ENCODE results near the gene TBC1D22A. TPM values are rescaled to one million over a fixed set of nuclear protein-coding genes. Genes with fewer than 3 reads are reported as not detected.

TBC1D22A gene
- total and polyA plus RNA-seq, 2 experiments from 2014 or later = 9.6 to 13.3 TPM

GRCh38 chr22:47187176-47187957, 424.9 kb downstream of the TBC1D22A start:
- no peaks in the 10 kb centered on the region; the same call in 2 of the 3 replicates for H3K4me1 Mint-ChIP-seq
- peaks cover 87% of the 10 kb centered on the region for H3K9me3 Mint-ChIP-seq
- Histone ChIP-seq H3F3A (replicated peaks; ENCODE audit: low read depth) (no peaks in the 10 kb centered on the region), H4K20me1 (replicated peaks; ENCODE audit: insufficient read depth) (no peaks in the 10 kb centered on the region), H3K4me1 (ENCODE audit: insufficient read depth) (no peaks in the 10 kb centered on the region), H3K4me3 (no peak overlapping the region), H3K9me2 (ENCODE audit: insufficient read depth) (no peaks in the 10 kb centered on the region), H3K4me2 (no peak overlapping the region), H3K27me3 (ENCODE audit: insufficient read depth) (no peaks in the 10 kb centered on the region), H2AFZ (no peak overlapping the region), H3K79me2 (replicated peaks; ENCODE audit: insufficient read depth) (no peaks in the 10 kb centered on the region), H3K27ac (ENCODE audit: low read depth) (no peak overlapping the region), H3K36me3 (ENCODE audit: insufficient read depth) (0 out of 2 replicates have a peak, but pooled peaks cover 3% of the 10 kb centered on the region)
- peaks cover 6% of the 10 kb centered on the region for H3K27me3 Mint-ChIP-seq (ENCODE audit: insufficient read depth, low read depth, poor library complexity)
- no peak overlapping the region for H3K4me3 Mint-ChIP-seq
- TF ChIP-seq ZNF462 (CRISPR knock-in tag; IDR thresholded peaks at IDR 0.05) (no peak), CREB1 (CRISPR knock-in tag; IDR thresholded peaks at IDR 0.05; ENCODE audit: low read depth) (no peak), ZNF331 (CRISPR knock-in tag; IDR thresholded peaks at IDR 0.05; ENCODE audit: low read depth) (no peak), NANOG (IDR thresholded peaks at IDR 0.05; ENCODE audit: borderline replicate concordance) (no peak), ETS1 (IDR thresholded peaks at IDR 0.05) (no peak), ZNF114 (CRISPR knock-in tag; IDR thresholded peaks at IDR 0.05) (no peak)
- no peak for ATAC-seq
- peaks cover 14% of the 10 kb centered on the region for H3K36me3 Mint-ChIP-seq (ENCODE audit: low read depth)
- DNase-seq (ENCODE audit: low spot score) = no peak
- no peak overlapping the region for H3K27ac Mint-ChIP-seq
